GM12891 (cell line): ENCODE measurements around the gene WDR82.

Source experiments
- POLR2A ChIP-seq: IDR thresholded peaks from 2 replicates; pipeline ENCODE4 v1.6.1; 2011; ENCODE audit warnings: low read depth, low read length, control low read depth
- POLR2AphosphoS5 ChIP-seq: IDR thresholded peaks from 2 replicates; pipeline ENCODE4 v1.6.1; 2011; ENCODE audit warnings: low read depth, low read length, control low read depth
- TAF1 ChIP-seq: IDR thresholded peaks from 2 replicates; pipeline ENCODE4 v1.6.1; 2011; ENCODE audit warnings: low read depth, low read length, control low read depth

DNA sequence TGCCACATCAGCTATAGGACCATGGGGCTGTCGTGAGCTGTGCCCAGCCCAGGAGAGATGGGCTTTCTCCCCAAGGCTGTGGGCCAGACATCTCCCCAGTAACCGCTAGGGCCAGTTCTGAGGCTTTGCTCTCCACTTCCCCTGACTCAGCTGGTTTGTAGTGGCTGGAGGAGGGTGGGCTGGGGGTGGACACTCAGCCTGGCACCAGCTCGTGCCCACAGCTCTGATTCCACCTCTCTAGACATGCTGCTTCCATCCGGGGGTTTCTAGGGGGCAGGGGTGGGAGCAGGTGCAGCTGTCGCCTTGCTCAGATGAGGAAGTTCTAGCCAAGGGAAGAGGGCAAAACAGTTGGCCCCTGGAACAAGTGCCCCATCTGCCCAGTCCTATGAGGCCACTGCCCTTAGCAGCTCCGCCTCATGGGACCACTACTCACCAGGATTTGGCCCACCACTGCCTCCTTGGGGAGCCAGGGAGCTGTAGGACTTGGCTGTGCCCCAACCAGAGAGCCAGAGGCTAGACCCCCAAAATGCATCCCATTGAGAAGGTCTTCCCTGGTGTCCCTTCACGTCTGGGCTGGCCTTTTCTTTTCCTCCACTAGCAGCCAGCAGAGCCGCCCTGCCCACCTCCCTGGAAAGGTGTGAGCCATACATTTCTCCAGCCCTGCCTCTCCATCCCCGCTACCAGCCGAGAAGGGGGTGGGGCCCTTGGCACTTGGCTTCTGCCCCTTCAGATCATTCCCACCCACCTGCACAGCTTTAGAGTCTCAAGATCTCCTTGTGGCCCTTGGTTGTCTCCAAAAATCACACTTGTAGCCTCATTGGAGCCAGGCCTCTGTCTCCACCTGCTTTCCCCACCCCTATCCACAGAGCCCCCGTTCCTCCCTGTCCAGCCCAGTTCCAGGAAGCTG, 19.0 kb upstream of the WDR82 start:
- TF ChIP-seq POLR2A = no peak
- TF ChIP-seq POLR2AphosphoS5 = no peak
- no peak for TF ChIP-seq TAF1
